Breast epithelium (tissue), 4 donors: ENCODE results near the gene ITPRIPL1. TPM values are rescaled to one million over a fixed set of nuclear protein-coding genes. Genes with fewer than 3 reads are reported as not detected.
A peak's percentile ranks its signal among the peaks of the same experiment; 100 is the strongest.
"Not testable (repeated sequence)": the region's sequence is repeated elsewhere in the genome, so short reads cannot be mapped to it uniquely, and the experiment has no call there.

Experiments
- DNase-seq, 2 donors: peaks; one replicate each; pipeline ENCODE4 v3.0.0-alpha.2; 2019; ENCODE audit warnings: low spot score in 2 of 2
- H3K27ac ChIP-seq, 2 donors: fragments of 200-600 bp; sonication (generic) in 1 of 2; one replicate each; pipeline ENCODE4 v1.5.1; 2016 to 2019; ENCODE audit warnings: mild to moderate bottlenecking in 1 of 2
- H3K27me3 ChIP-seq, 2 donors: fragments of 200-600 bp; sonication (generic) in 1 of 2; one replicate each; pipeline versions ENCODE4 v1.5.1 to v1.6.0; 2017 to 2019; ENCODE audit warnings: control low read depth in 1 of 2, mild to moderate bottlenecking in 1 of 2
- H3K36me3 ChIP-seq: fragments of 200-600 bp; one replicate; pipeline ENCODE4 v1.5.1; 2019
- H3K4me1 ChIP-seq, 2 donors: fragments of 200-600 bp; sonication (generic); one replicate each; pipeline ENCODE4 v1.5.1; 2016 to 2019; ENCODE audit warnings: control low read depth in 1 of 2
- H3K4me3 ChIP-seq, 3 donors: fragments of 200-600 bp; sonication (generic); 1 replicate in 2 of 3; 2 replicates in 1 of 3; pipeline ENCODE4 v1.5.1; 2016 to 2019; ENCODE audit warnings: mild to moderate bottlenecking in 3 of 3, moderate library complexity in 2 of 3
- H3K9me3 ChIP-seq, 2 donors: fragments of 200-600 bp; sonication (generic) in 1 of 2; one replicate each; pipeline ENCODE4 v1.5.1; 2016 to 2019; ENCODE audit warnings: control low read depth in 1 of 2
- CTCF ChIP-seq, 3 donors: fragments of 450-650 bp; IDR thresholded peaks; one replicate each; pipeline ENCODE4 v1.5.1; 2016 to 2017; ENCODE audit warnings: antibody characterized with exemption in 3 of 3, mild to moderate bottlenecking in 3 of 3, moderate library complexity in 3 of 3
- POLR2A ChIP-seq: fragments of 450-650 bp; IDR thresholded peaks from one replicate; pipeline ENCODE4 v1.6.1; 2016; ENCODE audit warnings: antibody characterized with exemption, mild to moderate bottlenecking, moderate library complexity
- POLR2AphosphoS5 ChIP-seq, 3 donors: sonication (generic); formaldehyde crosslinking; IDR thresholded peaks; one replicate each; pipeline ENCODE4 v1.6.1; 2017; ENCODE audit warnings: antibody characterized with exemption in 3 of 3
- intact Hi-C: fragments of 100-400 bp; cut with DNase I; formaldehyde crosslinking; loops from one replicate; pipeline ENCODE4 v1.15.1; 2023; ENCODE audit warnings: low total_unique reads
- total RNA-seq, 3 donors: library from RNA; depleted of rRNA; stranded (reverse); fragments of >200 nt; gene quantifications; one replicate each; pipeline ENCODE4 v1.1.0, GENCODE V29; 2016

ITPRIPL1 gene
- 10 to 100 TPM in 1 of 3 donors, 1 to 10 TPM in 1, under 1 TPM in 1; 0.64 to 11.1 (median 6.9) TPM for total RNA-seq

GRCh38 chr2:96325041-96325883, at the start of gene ITPRIPL1:
ITPRIPL1 (plus strand) TSS chr2:96325317; CDS start chr2:96325840, 523 bp downstream.
- peaks cover 3 to 5% of the 10 kb centered on the region in 2 donors for H3K4me1 ChIP-seq
- no peaks in the 10 kb centered on the region for H3K36me3 ChIP-seq
- no peak for DNase-seq
- intact Hi-C loops = loop anchor here (10.0 kb wide), 2 partner anchors 200 to 1170 kb away; partner anchors contain the start of gene ZNF514
- peak within 1 kb of the TSS; percentile 56 to 75 (median 64) for H3K4me3 ChIP-seq
- TF ChIP-seq POLR2A (no peak), CTCF (IDR thresholded peaks at IDR 0.05) (no peak), POLR2AphosphoS5 (IDR thresholded peaks at IDR 0.05) (no peak)
- H3K27me3 ChIP-seq = no peaks in the 10 kb centered on the region
- no peaks in the 10 kb centered on the region for H3K9me3 ChIP-seq
- H3K27ac ChIP-seq = peak within 1 kb of the TSS; percentile 71 to 85

- intact Hi-C loops = no loop called here
- Histone ChIP-seq H3K4me1 (no peaks in the 10 kb centered on the region), H3K27ac (no peak overlapping the region), H3K9me3 (no peaks in the 10 kb centered on the region), H3K36me3 (peaks cover 26% of the 10 kb centered on the region), H3K4me3 (no peak overlapping the region), H3K27me3 (no peaks in the 10 kb centered on the region)
- no peak for TF ChIP-seq CTCF (IDR thresholded peaks at IDR 0.05)
- TF ChIP-seq POLR2A = no peak
- TF ChIP-seq POLR2AphosphoS5 (IDR thresholded peaks at IDR 0.05) = no peak
- DNase-seq = no peak
Observed at GRCh38 chr2:96276787-96277499, 48.2 kb upstream of the ITPRIPL1 start.

- no peaks in the 10 kb centered on the region for H3K4me1 ChIP-seq
- H3K36me3 ChIP-seq = peaks cover 64% of the 10 kb centered on the region
- H3K27me3 ChIP-seq = no peaks in the 10 kb centered on the region
- no peak overlapping the region for H3K27ac ChIP-seq
- TF ChIP-seq CTCF (IDR thresholded peaks at IDR 0.05) = no peak
- no peak for TF ChIP-seq POLR2A
- TF ChIP-seq POLR2AphosphoS5 (IDR thresholded peaks at IDR 0.05) = no peak
- H3K9me3 ChIP-seq = no peaks in the 10 kb centered on the region
- H3K4me3 ChIP-seq = no peak overlapping the region
- intact Hi-C loops = no loop called here
- no peak for DNase-seq
Observed at GRCh38 chr2:96287273-96287856, 37.8 kb upstream of the ITPRIPL1 start.

GRCh38 chr2:96291751-96292150, 33.4 kb upstream of the ITPRIPL1 start:
- no peak for TF ChIP-seq POLR2AphosphoS5 (IDR thresholded peaks at IDR 0.05)
- TF ChIP-seq CTCF (IDR thresholded peaks at IDR 0.05) = no peak
- Histone ChIP-seq H3K27me3 (no peaks in the 10 kb centered on the region), H3K36me3 (peaks cover 56% of the 10 kb centered on the region), H3K4me3 (no peak overlapping the region), H3K27ac (no peak overlapping the region), H3K4me1 (no peaks in the 10 kb centered on the region), H3K9me3 (no peaks in the 10 kb centered on the region)
- no peak for DNase-seq
- intact Hi-C loops = no loop called here

- DNase-seq, H3K27me3 ChIP-seq, H3K4me3 ChIP-seq, H3K9me3 ChIP-seq, intact Hi-C loops, H3K4me1 ChIP-seq, H3K27ac ChIP-seq: not testable (repeated sequence)
- H3K36me3 ChIP-seq = peaks cover 50% of the 10 kb centered on the region
Observed at GRCh38 chr2:96294271-96294670, 30.8 kb upstream of the ITPRIPL1 start.
